Pancreas (tissue), 10 donors: ENCODE measurements around the gene SLC12A9. TPM values are rescaled to one million over a fixed set of nuclear protein-coding genes. Genes with fewer than 3 reads are reported as not detected.
A peak's percentile ranks its signal among the peaks of the same experiment; 100 is the strongest.

Experiments used
- ATAC-seq, 4 donors: fragments of 200-7000 bp; cut with Tn5 transposase; one replicate each; pipeline versions ENCODE4 v1.8.0 to v1.9.1; 2020; ENCODE audit warnings: mild to moderate bottlenecking in 4 of 4, moderate library complexity in 4 of 4
- DNase-seq, 6 donors: peaks; one replicate each; pipeline ENCODE4 v3.0.0-alpha.2; 2020
- FAIRE-seq: peaks from 2 replicates; lab custom pipeline; 2012; peaks lifted over from hg19 to GRCh38; lab: Jason Lieb, UNC
- H3K27ac ChIP-seq, 4 donors: fragments of 200-600 bp; sonication (generic); 1 replicate in 3 of 4; 2 replicates in 1 of 4; pipeline versions ENCODE4 v1.5.0 to v1.8.0; 2020
- H3K27me3 ChIP-seq, 4 donors: fragments of 200-600 bp; one replicate each; pipeline ENCODE4 v1.8.0; 2021
- H3K36me3 ChIP-seq, 3 donors: fragments of 200-600 bp; sonication (generic) in 1 of 3; one replicate each; pipeline versions ENCODE4 v1.5.0 to v1.8.0; 2020 to 2021
- H3K4me1 ChIP-seq, 3 donors: fragments of 200-600 bp; one replicate each; pipeline ENCODE4 v1.8.0; 2021
- H3K4me3 ChIP-seq, 4 donors: fragments of 200-600 bp; sonication (generic) in 2 of 4; one replicate each; pipeline versions ENCODE4 v1.5.0 to v1.8.0; 2020 to 2021
- H3K9me3 ChIP-seq, 4 donors: fragments of 200-600 bp; one replicate each; pipeline ENCODE4 v1.8.0; 2021
- CTCF ChIP-seq, 4 donors: fragments of 200-600 bp; sonication (generic) in 3 of 4; IDR thresholded peaks; one replicate each; pipeline versions ENCODE4 v1.5.0 to v1.8.0; 2021; ENCODE audit warnings: antibody characterized with exemption in 4 of 4
- WGBS, 2 donors: extraction: QIAGEN DNeasy Blood & Tissue Kit; methylation state at CpG; one replicate each; pipeline ENCODE4 v1.1.7; 2013; 5-methylcytosine and 5-hydroxymethylcytosine counted together
- intact Hi-C, 3 donors: fragments of 100-400 bp; cut with DNase I; formaldehyde crosslinking; loops; one replicate each; pipeline versions ENCODE4 v1.11.1 to v1.14.2; 2022
- polyA plus RNA-seq, 2 donors: library from polyadenylated mRNA; stranded (reverse); fragments of 200-250 nt; gene quantifications; one replicate each; pipeline ENCODE4 v1.2.3, GENCODE V29; 2013
- total RNA-seq, 6 donors: library from RNA; stranded (reverse); fragmentation: NEBNext Ultra II Directional in 4 of 6; extraction: Animal tissue kit (Norgen Biotek cat#: 25700) in 4 of 6; gene quantifications; one replicate each; pipeline versions ENCODE4 v1.2.1 to v1.2.4, GENCODE V29; 2021 to 2023
- donor health status: healthy with polysubstance abuse.
- donor health status: DM: no; HTN: no; CAD: no; lungs with moderate emphysema.
- donor health status: DM: no; HTN: no; CAD: no.
- donor health status: control.
- donor health status: control.
- donor health status: Bipolar disorder and iron deficiency.
- donor health status: DM: yes; HTN: yes; CAD: no.
- donor health status: DM: no; HTN: no; CAD: no.
- donor health status: DM: no; HTN: no; CAD: no.
- donor health status: DM: yes; HTN: yes; CAD: no.

The SLC12A9 gene
- total and polyA plus RNA-seq, 8 donors = 11.9 to 34.6 (median 15.3) TPM

GRCh38 chr7:100882785-100883526, 30.4 kb downstream of the SLC12A9 start:
- ATAC-seq (no peak), DNase-seq (peak in 1 of 6 donors; percentile 32), FAIRE-seq (no peak)
- Histone ChIP-seq H3K36me3 (peaks cover 4 to 64% (median 30%) of the 10 kb centered on the region in 3 donors), H3K27ac (no peak overlapping the region), H3K4me1 (peaks cover 0 to 6% (median 0%) of the 10 kb centered on the region in 3 donors), H3K27me3 (no peaks in the 10 kb centered on the region), H3K9me3 (no peaks in the 10 kb centered on the region), H3K4me3 (no peak overlapping the region)
- intact Hi-C loops = no loop called here
- TF ChIP-seq CTCF (IDR thresholded peaks at IDR 0.05) = no peak
- WGBS, 2 donors = 92 to 93% methylated on average over 24 of the region's 24 CpGs

- DNase-seq = peak in 1 of 6 donors; percentile 29
- WGBS, 2 donors = 92 to 94% methylated on average over 27 to 29 of the region's 29 CpGs
- peaks cover 0 to 11% (median 10%) of the 10 kb centered on the region in 3 donors for H3K4me1 ChIP-seq
- FAIRE-seq = no peak
- no peak overlapping the region for H3K27ac ChIP-seq
- intact Hi-C loops = no loop called here
- H3K36me3 ChIP-seq = peaks cover 4 to 64% (median 30%) of the 10 kb centered on the region in 3 donors
- no peaks in the 10 kb centered on the region for H3K9me3 ChIP-seq
- H3K27me3 ChIP-seq = no peaks in the 10 kb centered on the region
- H3K4me3 ChIP-seq = no peak overlapping the region
- ATAC-seq = no peak
- no peak for TF ChIP-seq CTCF (IDR thresholded peaks at IDR 0.05)
These were observed 32.4 kb downstream of the SLC12A9 start for GRCh38 chr7:100884736-100885439.

GRCh38 chr7:100885440-100886141, 33.1 kb downstream of the SLC12A9 start:
- Histone ChIP-seq H3K9me3 (no peaks in the 10 kb centered on the region), H3K36me3 (peaks cover 4 to 64% (median 30%) of the 10 kb centered on the region in 3 donors), H3K27me3 (no peaks in the 10 kb centered on the region), H3K27ac (no peak overlapping the region), H3K4me3 (no peak overlapping the region), H3K4me1 (peaks cover 0 to 11% (median 10%) of the 10 kb centered on the region in 3 donors)
- DNase-seq = peak in 1 of 6 donors; percentile 4
- FAIRE-seq = no peak
- no peak for ATAC-seq
- no peak for TF ChIP-seq CTCF (IDR thresholded peaks at IDR 0.05)
- 74 to 76% methylated on average over 22 of the region's 22 CpGs for whole genome bisulfite sequencing, 2 donors
- intact Hi-C loops = no loop called here

- 89 to 90% methylated on average over 27 of the region's 27 CpGs for WGBS, 2 donors
- H3K27me3 ChIP-seq = no peaks in the 10 kb centered on the region
- TF ChIP-seq CTCF (IDR thresholded peaks at IDR 0.05) = no peak
- no peak overlapping the region for H3K4me3 ChIP-seq
- no peak for DNase-seq
- H3K27ac ChIP-seq = no peak overlapping the region
- H3K4me1 ChIP-seq = peaks cover 0 to 11% (median 10%) of the 10 kb centered on the region in 3 donors
- no peaks in the 10 kb centered on the region for H3K9me3 ChIP-seq
- intact Hi-C loops = no loop called here
- ATAC-seq = no peak
- peaks cover 4 to 61% (median 29%) of the 10 kb centered on the region in 3 donors for H3K36me3 ChIP-seq
- no peak for FAIRE-seq
These were observed 33.8 kb downstream of the SLC12A9 start for GRCh38 chr7:100886142-100886935.
